ENCODE results near the gene RND3.

The RND3 gene

DNA sequence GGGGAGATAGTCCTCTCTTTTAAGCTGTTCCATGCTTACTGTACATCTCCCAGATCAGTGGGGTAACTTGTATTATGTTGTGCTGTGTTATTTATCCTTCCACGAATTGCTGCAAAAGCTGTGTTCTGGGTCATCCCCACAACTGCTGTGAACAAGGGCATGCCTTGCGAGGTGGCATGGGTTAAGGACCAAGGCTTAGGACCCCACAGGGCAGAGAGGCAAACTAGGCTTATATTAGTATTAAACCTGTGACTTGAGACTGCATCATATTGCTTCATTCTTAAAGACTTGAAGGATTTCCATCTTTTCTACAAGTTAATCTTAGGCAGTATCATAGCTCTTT, 19.9 kb downstream of the RND3 start:
- Histone ChIP-seq H3K36me3 (ENCODE audit: control insufficient read depth in 1 of 2, insufficient read depth in 2 of 2, low read length in 2 of 2) (peaks cover 19 to 33% of the 10 kb centered on the region in 2 donors), H3K4me1 (ENCODE audit: control insufficient read depth in 1 of 2, insufficient read depth in 2 of 2, low read length in 2 of 2) (peaks cover 5 to 8% of the 10 kb centered on the region in 2 donors), H3K27ac (ENCODE audit: low read depth, low read length) (no peak overlapping the region), H3K4me3 (ENCODE audit: low read depth in 1 of 2, low read length in 2 of 2) (no peak overlapping the region), H3K9me3 (ENCODE audit: control insufficient read depth in 1 of 2, low read length in 2 of 2) (no peaks in the 10 kb centered on the region), H3K27me3 (ENCODE audit: control insufficient read depth in 1 of 2, insufficient read depth in 2 of 2, low read length in 2 of 2) (no peaks in the 10 kb centered on the region), H3K9ac (ENCODE audit: low read depth in 1 of 2, low read length in 2 of 2) (no peak overlapping the region)

DNA sequence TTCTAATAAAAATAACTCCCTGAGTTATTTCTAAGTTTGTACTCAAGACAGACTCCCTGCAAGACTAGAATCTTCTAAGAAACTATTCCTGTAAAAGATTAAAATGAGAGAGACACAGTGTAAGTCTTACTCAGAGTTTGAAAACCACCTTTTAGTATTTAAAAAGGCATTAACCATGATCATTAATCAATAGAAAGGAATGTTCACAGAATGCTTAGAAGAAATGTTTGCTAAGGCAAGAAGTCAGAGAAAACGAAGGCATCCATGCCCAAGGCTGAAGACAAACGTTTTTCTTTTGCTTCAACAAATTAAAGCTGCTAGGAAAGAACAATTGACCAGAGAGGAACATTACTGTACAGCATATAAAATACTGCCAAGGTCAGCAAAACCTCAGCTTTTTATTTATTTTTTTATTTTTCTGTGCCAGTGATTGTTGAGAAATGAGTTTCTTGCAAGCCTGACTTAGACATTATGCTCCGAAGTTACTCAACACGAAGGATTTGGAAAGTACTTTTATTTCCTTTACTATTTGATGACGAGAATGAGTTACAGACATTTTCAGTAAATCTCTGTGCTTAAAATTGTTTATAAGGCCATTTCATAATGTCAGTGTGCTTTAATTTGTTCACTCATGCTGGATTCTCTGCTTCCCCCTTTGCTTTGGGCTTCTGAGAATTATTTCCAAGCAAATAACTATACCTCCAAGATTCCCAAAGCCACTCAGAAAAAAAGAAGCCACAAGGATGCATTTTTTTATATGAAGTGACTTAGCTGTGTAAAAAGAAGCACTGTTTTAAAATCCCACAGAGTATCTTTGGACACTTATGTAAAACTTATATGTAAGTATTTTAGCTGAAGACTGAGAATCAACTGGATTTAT, 20.5 kb downstream of the RND3 start:
- H3K27ac ChIP-seq (ENCODE audit: low read depth, low read length), result no peak overlapping the region
- no peaks in the 10 kb centered on the region for H3K9me3 ChIP-seq (ENCODE audit: control insufficient read depth in 1 of 2, low read length in 2 of 2)
- H3K4me1 ChIP-seq (ENCODE audit: control insufficient read depth in 1 of 2, insufficient read depth in 2 of 2, low read length in 2 of 2), result peaks cover 2 to 3% of the 10 kb centered on the region in 2 donors
- peaks cover 19 to 33% of the 10 kb centered on the region in 2 donors for H3K36me3 ChIP-seq (ENCODE audit: control insufficient read depth in 1 of 2, insufficient read depth in 2 of 2, low read length in 2 of 2)
- no peak overlapping the region for H3K4me3 ChIP-seq (ENCODE audit: low read depth in 1 of 2, low read length in 2 of 2)
- no peak overlapping the region for H3K9ac ChIP-seq (ENCODE audit: low read depth in 1 of 2, low read length in 2 of 2)
- H3K27me3 ChIP-seq (ENCODE audit: control insufficient read depth in 1 of 2, insufficient read depth in 2 of 2, low read length in 2 of 2), result no peaks in the 10 kb centered on the region

DNA sequence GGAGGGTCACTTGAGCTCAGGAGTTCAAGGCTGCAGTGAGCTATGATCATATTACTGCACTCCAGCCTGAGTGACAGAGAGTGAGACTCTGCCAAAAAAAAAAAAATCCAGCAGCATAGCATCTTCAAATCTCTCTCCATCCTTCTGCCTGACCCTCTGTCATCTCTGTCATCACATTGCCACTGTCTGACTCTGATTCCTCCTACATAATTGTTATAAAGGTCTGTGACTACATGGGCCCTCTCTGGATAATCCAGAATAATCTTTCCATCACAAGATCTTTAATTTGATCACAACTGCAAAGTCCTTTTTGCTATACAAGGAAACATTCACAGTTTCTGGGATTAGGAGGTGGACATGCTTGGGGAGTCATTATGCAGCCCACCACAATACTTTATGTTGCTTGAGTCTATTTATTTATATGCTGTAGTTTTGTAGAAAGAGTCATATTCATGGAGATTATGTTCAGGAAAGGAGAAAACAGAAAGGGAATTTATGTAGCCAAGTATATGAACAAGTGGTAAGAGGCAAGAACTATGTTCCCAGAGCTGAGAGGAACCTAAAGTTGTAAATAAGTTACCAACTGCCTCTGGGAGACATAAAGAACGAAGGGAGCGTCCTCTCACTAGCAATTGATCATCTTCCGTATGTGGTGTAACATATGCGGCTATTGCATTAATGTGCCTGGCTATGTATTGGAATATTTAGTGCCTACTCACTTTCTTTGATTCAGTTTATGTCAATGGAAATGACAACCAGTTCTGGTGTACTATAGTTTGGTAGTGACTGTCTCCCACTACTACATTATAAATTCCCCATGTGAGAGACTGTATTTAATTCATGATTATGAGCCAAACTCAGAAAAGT, 21.5 kb downstream of the RND3 start:
- Histone ChIP-seq H3K9ac (ENCODE audit: low read depth in 1 of 2, low read length in 2 of 2) (no peak overlapping the region), H3K4me3 (ENCODE audit: low read depth in 1 of 2, low read length in 2 of 2) (no peak overlapping the region), H3K9me3 (ENCODE audit: control insufficient read depth in 1 of 2, low read length in 2 of 2) (no peaks in the 10 kb centered on the region), H3K27ac (ENCODE audit: low read depth, low read length) (no peak overlapping the region), H3K36me3 (ENCODE audit: control insufficient read depth in 1 of 2, insufficient read depth in 2 of 2, low read length in 2 of 2) (peaks cover 19 to 27% of the 10 kb centered on the region in 2 donors), H3K27me3 (ENCODE audit: control insufficient read depth in 1 of 2, insufficient read depth in 2 of 2, low read length in 2 of 2) (no peaks in the 10 kb centered on the region), H3K4me1 (ENCODE audit: control insufficient read depth in 1 of 2, insufficient read depth in 2 of 2, low read length in 2 of 2) (no peaks in the 10 kb centered on the region)

DNA sequence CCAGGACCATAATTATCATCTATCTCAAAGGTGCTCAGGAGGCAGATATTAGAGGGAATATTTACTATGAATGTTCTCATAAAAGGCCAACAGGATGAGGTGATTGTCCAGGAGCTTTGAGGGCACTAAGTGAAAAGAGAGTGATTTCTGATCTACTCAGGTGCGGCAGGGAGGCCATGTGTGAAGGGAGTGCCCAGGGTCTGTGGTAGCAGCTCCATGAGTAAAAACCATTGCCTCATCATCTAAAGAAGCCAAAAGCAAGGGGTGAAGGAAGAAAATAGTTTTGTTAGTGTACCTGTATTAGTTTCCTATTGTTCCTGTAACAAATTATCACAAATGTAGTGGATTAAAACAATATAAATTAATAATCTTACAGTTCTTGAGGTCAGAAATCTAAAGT, 22.5 kb downstream of the RND3 start:
- Histone ChIP-seq H3K27me3 (ENCODE audit: control insufficient read depth in 1 of 2, insufficient read depth in 2 of 2, low read length in 2 of 2) (no peaks in the 10 kb centered on the region), H3K4me3 (ENCODE audit: low read depth in 1 of 2, low read length in 2 of 2) (no peak overlapping the region), H3K9ac (ENCODE audit: low read depth in 1 of 2, low read length in 2 of 2) (no peak overlapping the region), H3K9me3 (ENCODE audit: control insufficient read depth in 1 of 2, low read length in 2 of 2) (no peaks in the 10 kb centered on the region), H3K36me3 (ENCODE audit: control insufficient read depth in 1 of 2, insufficient read depth in 2 of 2, low read length in 2 of 2) (peaks cover 11 to 18% of the 10 kb centered on the region in 2 donors), H3K27ac (ENCODE audit: low read depth, low read length) (no peak overlapping the region), H3K4me1 (ENCODE audit: control insufficient read depth in 1 of 2, insufficient read depth in 2 of 2, low read length in 2 of 2) (no peaks in the 10 kb centered on the region)

DNA sequence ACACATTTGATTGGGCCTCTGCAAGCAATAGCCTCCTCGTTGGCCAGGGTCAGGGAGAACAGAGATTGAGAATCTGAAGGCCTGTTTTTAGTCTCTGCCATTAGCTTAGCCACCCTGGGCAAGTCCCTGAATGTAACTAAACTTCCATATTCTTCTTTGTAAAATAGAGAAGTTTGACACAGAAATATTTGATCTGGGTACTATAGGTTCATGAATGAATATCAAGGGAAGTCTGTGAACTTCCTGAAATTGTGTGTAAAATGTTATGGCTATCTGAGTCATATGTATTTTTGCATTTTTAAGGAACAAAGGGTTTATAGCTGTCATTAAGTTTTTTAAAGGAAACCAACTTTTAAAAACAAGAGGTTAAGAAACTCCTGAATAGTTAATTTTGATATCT, 23.2 kb downstream of the RND3 start:
- Histone ChIP-seq H3K4me1 (ENCODE audit: control insufficient read depth in 1 of 2, insufficient read depth in 2 of 2, low read length in 2 of 2) (no peaks in the 10 kb centered on the region), H3K27ac (ENCODE audit: low read depth, low read length) (no peak overlapping the region)

DNA sequence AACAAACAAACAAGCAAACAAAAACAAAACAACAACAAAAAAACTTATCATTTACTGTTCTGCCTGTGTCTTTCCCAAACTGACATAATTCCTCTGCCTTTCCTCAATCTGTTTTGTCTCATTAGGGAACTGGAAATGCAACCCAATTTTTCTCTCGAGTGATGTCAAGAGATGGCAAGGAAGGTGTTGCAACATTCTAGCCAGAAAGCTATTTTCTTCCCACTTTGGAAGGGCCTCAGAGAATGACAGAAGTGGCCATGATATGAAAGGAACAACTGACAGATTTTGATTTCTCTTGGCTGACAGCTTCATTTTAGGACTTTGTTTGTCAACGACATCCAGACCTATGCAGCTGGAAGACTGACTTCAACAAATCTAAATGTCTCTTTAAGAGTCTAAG, 24.7 kb downstream of the RND3 start:
- Histone ChIP-seq H3K4me3 (ENCODE audit: low read depth in 1 of 2, low read length in 2 of 2) (no peak overlapping the region), H3K4me1 (ENCODE audit: control insufficient read depth in 1 of 2, insufficient read depth in 2 of 2, low read length in 2 of 2) (no peaks in the 10 kb centered on the region), H3K27me3 (ENCODE audit: control insufficient read depth in 1 of 2, insufficient read depth in 2 of 2, low read length in 2 of 2) (no peaks in the 10 kb centered on the region), H3K9ac (ENCODE audit: low read depth in 1 of 2, low read length in 2 of 2) (no peak overlapping the region), H3K9me3 (ENCODE audit: control insufficient read depth in 1 of 2, low read length in 2 of 2) (no peaks in the 10 kb centered on the region), H3K36me3 (ENCODE audit: control insufficient read depth in 1 of 2, insufficient read depth in 2 of 2, low read length in 2 of 2) (no peaks in the 10 kb centered on the region), H3K27ac (ENCODE audit: low read depth, low read length) (no peak overlapping the region)

More for the DNA sequence above, 23.2 kb downstream of the RND3 start:
- peaks cover 6 to 11% of the 10 kb centered on the region in 2 donors for H3K36me3 ChIP-seq (ENCODE audit: control insufficient read depth in 1 of 2, insufficient read depth in 2 of 2, low read length in 2 of 2)
- no peaks in the 10 kb centered on the region for H3K27me3 ChIP-seq (ENCODE audit: control insufficient read depth in 1 of 2, insufficient read depth in 2 of 2, low read length in 2 of 2)
- H3K9me3 ChIP-seq (ENCODE audit: control insufficient read depth in 1 of 2, low read length in 2 of 2), result no peaks in the 10 kb centered on the region
- no peak overlapping the region for H3K9ac ChIP-seq (ENCODE audit: low read depth in 1 of 2, low read length in 2 of 2)
- no peak overlapping the region for H3K4me3 ChIP-seq (ENCODE audit: low read depth in 1 of 2, low read length in 2 of 2)

DNA sequence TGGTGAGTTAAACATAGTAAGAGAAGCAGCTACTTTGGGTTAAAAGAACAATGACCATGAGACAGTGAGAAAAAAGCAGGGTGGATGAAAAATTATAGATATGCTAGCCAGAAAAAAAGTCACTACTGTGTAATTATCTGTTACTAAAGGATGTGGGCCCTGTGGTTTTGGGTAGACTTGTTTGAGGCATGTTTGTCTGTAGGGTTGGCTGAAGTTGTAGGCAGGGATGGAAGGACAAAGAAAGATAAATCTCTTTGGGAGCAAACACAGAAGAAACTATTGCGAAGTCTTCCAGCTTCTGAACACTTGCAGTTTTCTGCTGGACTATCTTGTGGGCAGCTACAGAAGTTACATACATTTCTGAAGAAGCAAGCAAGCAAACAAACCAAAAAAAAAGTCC, 28.2 kb downstream of the RND3 start:
- no peaks in the 10 kb centered on the region for H3K4me1 ChIP-seq (ENCODE audit: control insufficient read depth in 1 of 2, insufficient read depth in 2 of 2, low read length in 2 of 2)
- H3K4me3 ChIP-seq (ENCODE audit: low read depth in 1 of 2, low read length in 2 of 2), result no peak overlapping the region
- no peaks in the 10 kb centered on the region for H3K36me3 ChIP-seq (ENCODE audit: control insufficient read depth in 1 of 2, insufficient read depth in 2 of 2, low read length in 2 of 2)
- H3K27me3 ChIP-seq (ENCODE audit: control insufficient read depth in 1 of 2, insufficient read depth in 2 of 2, low read length in 2 of 2), result no peaks in the 10 kb centered on the region
- no peak overlapping the region for H3K9ac ChIP-seq (ENCODE audit: low read depth in 1 of 2, low read length in 2 of 2)
- H3K27ac ChIP-seq (ENCODE audit: low read depth, low read length), result no peak overlapping the region
- H3K9me3 ChIP-seq (ENCODE audit: control insufficient read depth in 1 of 2, low read length in 2 of 2), result no peaks in the 10 kb centered on the region

DNA sequence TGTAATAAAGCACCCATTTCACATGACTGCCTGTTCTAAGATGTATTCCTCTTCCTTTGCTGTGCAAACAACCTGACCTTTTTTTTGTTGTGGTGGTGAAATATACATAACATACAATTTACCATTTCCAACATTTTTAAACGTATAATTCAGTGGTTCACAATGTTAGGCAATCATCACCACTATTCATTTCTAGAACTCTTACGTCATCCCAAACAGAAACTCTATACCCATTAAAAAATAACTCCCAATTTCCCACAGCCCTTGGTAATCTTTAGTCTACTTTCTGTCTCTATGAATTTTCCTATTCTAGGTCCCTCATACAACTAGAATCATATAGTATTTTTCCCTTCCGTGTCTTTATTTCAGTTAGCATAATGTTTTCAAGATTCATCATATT, 36.7 kb downstream of the RND3 start:
- H3K27ac ChIP-seq (ENCODE audit: low read depth, low read length), result no peak overlapping the region
- no peak overlapping the region for H3K9ac ChIP-seq (ENCODE audit: low read depth in 1 of 2, low read length in 2 of 2)
- H3K27me3 ChIP-seq (ENCODE audit: control insufficient read depth in 1 of 2, insufficient read depth in 2 of 2, low read length in 2 of 2), result no peaks in the 10 kb centered on the region
- H3K9me3 ChIP-seq (ENCODE audit: control insufficient read depth in 1 of 2, low read length in 2 of 2), result no peaks in the 10 kb centered on the region
- no peak overlapping the region for H3K4me3 ChIP-seq (ENCODE audit: low read depth in 1 of 2, low read length in 2 of 2)
- no peaks in the 10 kb centered on the region for H3K4me1 ChIP-seq (ENCODE audit: control insufficient read depth in 1 of 2, insufficient read depth in 2 of 2, low read length in 2 of 2)
- no peaks in the 10 kb centered on the region for H3K36me3 ChIP-seq (ENCODE audit: control insufficient read depth in 1 of 2, insufficient read depth in 2 of 2, low read length in 2 of 2)

DNA sequence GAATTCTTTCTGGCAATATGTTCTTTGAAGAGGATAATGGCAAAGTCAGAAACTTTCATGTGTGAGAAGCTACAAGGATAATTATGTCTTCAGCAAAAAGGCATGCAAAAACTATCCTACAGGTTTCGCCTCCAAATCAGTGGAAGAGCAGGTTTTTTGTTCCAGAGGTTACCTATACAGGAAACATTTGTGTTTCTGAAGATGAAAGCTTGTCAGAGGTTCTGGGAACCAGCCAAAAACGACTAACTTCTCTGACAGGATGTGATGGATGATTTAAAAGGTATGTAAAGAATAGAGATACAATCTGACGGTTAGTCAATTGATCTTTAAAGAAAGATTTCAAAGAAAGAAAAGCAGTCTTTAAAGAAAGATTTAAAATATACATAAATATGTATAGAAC, 37.6 kb downstream of the RND3 start:
- Histone ChIP-seq H3K9me3 (ENCODE audit: control insufficient read depth in 1 of 2, low read length in 2 of 2) (no peaks in the 10 kb centered on the region), H3K36me3 (ENCODE audit: control insufficient read depth in 1 of 2, insufficient read depth in 2 of 2, low read length in 2 of 2) (no peaks in the 10 kb centered on the region), H3K4me1 (ENCODE audit: control insufficient read depth in 1 of 2, insufficient read depth in 2 of 2, low read length in 2 of 2) (no peaks in the 10 kb centered on the region), H3K27ac (ENCODE audit: low read depth, low read length) (no peak overlapping the region), H3K27me3 (ENCODE audit: control insufficient read depth in 1 of 2, insufficient read depth in 2 of 2, low read length in 2 of 2) (no peaks in the 10 kb centered on the region), H3K9ac (ENCODE audit: low read depth in 1 of 2, low read length in 2 of 2) (no peak overlapping the region), H3K4me3 (ENCODE audit: low read depth in 1 of 2, low read length in 2 of 2) (no peak overlapping the region)

DNA sequence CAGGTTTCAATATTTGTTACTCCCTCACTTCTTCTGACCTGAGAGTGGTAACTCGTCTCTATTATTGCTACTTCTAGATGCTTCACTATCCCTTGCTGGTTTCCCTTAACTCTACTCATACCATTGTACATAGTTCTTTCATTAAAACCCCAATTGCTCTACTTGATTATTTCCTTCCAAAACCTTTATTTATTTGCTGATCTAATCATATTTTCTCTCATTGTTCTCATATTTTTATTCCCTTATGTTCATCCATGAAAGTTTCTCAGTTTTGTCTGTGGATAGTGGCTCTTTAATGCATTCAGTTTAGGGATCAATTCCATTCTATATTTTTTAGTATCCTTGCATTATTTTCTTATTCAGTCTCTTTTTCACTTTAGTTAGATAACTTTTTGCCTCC, 42.1 kb downstream of the RND3 start:
- no peaks in the 10 kb centered on the region for H3K9me3 ChIP-seq (ENCODE audit: control insufficient read depth in 1 of 2, low read length in 2 of 2)
- no peaks in the 10 kb centered on the region for H3K36me3 ChIP-seq (ENCODE audit: control insufficient read depth in 1 of 2, insufficient read depth in 2 of 2, low read length in 2 of 2)
- H3K27me3 ChIP-seq (ENCODE audit: control insufficient read depth in 1 of 2, insufficient read depth in 2 of 2, low read length in 2 of 2), result no peaks in the 10 kb centered on the region
- no peak overlapping the region for H3K4me3 ChIP-seq (ENCODE audit: low read depth in 1 of 2, low read length in 2 of 2)
- no peaks in the 10 kb centered on the region for H3K4me1 ChIP-seq (ENCODE audit: control insufficient read depth in 1 of 2, insufficient read depth in 2 of 2, low read length in 2 of 2)
- no peak overlapping the region for H3K9ac ChIP-seq (ENCODE audit: low read depth in 1 of 2, low read length in 2 of 2)
- H3K27ac ChIP-seq (ENCODE audit: low read depth, low read length), result no peak overlapping the region
